Esophagus squamous epithelium (tissue), 4 donors: Measurements from ENCODE around the gene ADAM20.

Experiments
- CTCF ChIP-seq, 6 experiments: fragments of 450-650 bp in 4 of 6; fragments of 200-600 bp in 2 of 6; sonication (generic) in 2 of 6; IDR thresholded peaks; one replicate each; pipeline ENCODE4 v1.5.1; 2016 to 2019; ENCODE audit warnings: antibody characterized with exemption in 6 of 6, mild to moderate bottlenecking in 4 of 6, moderate library complexity in 4 of 6
- POLR2A ChIP-seq, 4 donors: fragments of 450-650 bp; IDR thresholded peaks; one replicate each; pipeline ENCODE4 v1.6.1; 2017; ENCODE audit warnings: antibody characterized with exemption in 4 of 4, mild to moderate bottlenecking in 4 of 4, moderate library complexity in 3 of 4

- TF ChIP-seq CTCF (IDR thresholded peaks at IDR 0.05) = no peak
- no peak for TF ChIP-seq POLR2A (IDR thresholded peaks at IDR 0.05)
Observed at GRCh38 chr14:70576891-70577290, 42.1 kb upstream of the ADAM20 start.
